GM19023 (cell line): ENCODE results near the gene TRAPPC2.
"Not testable (repeated sequence)": the region's sequence is repeated elsewhere in the genome, so short reads cannot be mapped to it uniquely, and the experiment has no call there.

Source experiments
- ATAC-seq: cut with Tn5 transposase; IDR thresholded peaks from one replicate; pipeline ENCODE4 v1.9.1; 2021; ENCODE audit warnings: mild to moderate bottlenecking, moderate library complexity; ENCODE audit not compliant: unreplicated experiment

Gene TRAPPC2

DNA sequence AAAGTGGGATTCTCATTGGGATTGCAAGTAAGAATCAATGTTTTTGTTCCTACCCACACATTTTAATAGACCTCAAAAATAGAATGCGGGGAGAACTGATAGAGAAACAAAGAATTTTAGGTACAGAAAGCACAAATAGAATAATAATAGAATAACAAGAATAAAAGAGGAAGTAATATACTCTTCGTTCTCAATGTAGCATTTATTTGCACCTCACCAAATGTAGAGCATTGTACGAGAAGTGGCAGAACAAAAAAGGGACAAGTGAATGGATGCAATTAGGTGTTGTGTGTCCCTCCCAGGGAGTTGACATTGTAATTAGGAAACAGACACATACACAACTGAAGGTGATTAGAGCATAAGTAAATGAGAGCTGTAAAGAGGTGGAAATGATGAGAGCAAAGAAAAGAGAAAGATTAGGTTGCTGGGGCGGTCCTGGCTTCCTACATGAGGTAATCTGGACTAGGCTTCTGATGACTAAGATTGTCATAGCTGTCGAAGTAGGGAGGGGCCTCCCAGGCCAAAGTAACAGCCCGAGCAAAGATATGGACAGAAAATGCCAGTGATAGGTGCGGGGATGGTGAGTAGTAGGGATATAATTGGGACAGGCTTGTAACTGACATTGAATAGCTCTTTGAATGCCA, 35.1 kb downstream of the TRAPPC2 start:
- ATAC-seq, result peak; percentile 56

DNA sequence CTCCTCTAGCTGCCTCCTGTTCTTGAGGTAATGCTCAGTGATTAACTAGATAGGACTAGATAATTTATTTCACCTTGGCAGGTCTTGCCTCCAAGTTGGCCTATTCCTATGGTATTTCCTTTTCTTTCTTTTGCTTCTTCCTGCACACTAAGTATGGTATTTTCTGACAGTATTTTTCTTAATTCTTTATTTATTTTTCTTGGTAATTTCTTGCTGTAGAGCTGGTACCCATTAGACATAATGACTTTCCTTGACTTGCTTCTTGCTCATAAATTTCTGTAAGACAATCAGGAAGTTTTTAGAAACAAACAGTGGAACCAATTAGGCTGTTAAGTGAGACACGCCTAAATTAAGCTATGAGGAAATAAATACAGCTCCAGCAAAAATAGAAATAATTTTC, 36.0 kb downstream of the TRAPPC2 start:
- ATAC-seq, result no peak

DNA sequence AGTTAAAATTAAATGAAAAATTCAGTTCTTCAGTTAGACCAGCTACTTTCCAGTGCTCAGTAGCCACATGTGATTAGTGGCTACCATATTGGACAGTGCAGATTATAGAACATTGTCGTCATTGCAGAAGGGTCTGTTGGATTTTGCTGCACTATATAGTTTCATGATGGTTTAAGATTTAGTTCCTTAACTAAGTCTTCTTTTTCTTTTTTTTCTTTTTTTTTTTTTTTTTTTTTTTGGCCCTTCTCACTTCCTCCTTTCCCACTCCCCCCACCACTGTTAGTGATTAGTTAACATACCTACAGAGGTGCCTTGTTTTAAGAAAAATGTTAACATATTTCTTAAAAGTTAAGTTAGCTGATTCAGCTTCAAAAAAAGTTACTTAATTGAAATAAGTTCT, 36.4 kb downstream of the TRAPPC2 start:
- ATAC-seq, result no peak

DNA sequence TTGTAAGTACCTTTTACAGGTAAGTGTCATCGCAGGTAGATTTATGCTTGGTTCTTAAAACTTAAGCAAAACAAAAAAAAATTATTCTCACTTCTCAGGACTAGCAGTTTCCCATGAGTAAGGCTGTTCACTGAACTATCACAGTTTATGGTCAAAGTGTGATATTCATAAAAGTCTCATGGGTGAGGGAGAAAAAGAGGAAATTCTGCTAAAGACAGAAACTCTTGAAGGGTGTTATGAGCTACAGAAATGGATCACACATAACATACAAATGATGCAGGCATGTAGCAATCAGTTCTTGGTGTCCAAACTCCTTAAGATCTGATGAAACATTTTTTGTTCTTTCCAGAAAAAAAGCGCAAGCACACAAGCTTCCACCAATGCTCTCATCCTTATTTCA, 37.0 kb downstream of the TRAPPC2 start:
- no peak for ATAC-seq

DNA sequence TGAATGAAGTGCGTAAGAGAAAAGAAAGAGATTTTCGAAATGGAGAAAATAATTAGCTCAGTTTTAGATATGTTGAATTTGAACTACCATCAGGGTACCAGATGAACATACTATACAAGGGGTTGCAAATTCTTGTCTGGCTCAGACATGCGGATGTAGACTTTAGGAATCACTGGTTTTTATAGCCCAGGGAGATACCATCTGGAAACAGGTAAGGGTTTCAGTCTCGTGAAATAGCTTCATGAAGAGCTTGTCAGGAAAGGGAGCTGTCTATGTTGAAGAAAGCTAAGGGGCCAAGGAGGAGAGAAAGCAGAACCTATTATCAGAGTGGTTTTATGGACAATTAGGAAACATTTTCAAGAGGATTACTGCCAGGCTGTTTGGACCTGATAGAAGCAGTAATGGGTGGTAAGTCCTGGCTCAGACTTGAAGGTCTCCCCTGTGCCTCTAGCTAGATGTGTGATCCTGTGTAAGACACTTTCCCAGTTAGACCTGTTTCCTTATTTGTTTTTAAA, 38.8 kb downstream of the TRAPPC2 start:
- no peak for ATAC-seq

DNA sequence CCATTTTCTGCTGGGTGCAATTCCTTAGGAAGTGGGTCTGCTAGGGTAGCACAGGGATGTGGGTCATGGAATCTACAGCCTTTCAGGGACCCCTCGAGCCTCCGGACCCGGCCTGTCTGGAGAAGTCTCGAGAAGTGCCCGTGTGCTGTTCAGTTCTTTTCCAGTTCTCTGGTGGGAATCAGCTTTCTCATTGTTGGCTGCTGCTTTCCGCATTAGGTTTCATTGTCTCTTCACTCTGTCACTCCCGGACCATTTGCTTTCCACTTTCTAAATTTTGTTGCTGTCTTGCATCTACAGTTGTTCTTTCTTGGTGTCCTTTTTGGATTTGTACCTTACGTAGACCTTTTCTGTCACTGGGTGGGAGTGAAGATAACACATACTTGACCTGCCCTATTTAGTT, 39.4 kb downstream of the TRAPPC2 start:
- ATAC-seq, result no peak

DNA sequence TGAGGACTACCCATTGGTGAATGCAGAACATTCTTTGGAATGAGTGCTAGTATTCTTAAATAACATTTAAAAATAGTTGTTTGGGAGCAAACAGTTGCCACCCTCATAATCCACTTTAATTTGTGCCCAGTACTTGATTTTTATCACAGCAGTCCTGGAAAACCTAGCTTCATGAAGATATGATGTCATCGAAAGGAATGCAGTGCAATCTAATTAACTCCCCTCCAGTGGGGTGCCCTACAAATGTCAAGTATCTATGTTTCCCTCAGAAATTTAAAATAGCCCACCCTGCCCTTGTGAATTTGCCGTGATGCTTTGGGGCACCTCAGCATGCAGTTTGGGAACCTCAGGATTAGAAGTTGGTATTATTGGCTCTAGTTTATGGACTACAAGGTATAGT, 40.1 kb downstream of the TRAPPC2 start:
- ATAC-seq, result no peak

DNA sequence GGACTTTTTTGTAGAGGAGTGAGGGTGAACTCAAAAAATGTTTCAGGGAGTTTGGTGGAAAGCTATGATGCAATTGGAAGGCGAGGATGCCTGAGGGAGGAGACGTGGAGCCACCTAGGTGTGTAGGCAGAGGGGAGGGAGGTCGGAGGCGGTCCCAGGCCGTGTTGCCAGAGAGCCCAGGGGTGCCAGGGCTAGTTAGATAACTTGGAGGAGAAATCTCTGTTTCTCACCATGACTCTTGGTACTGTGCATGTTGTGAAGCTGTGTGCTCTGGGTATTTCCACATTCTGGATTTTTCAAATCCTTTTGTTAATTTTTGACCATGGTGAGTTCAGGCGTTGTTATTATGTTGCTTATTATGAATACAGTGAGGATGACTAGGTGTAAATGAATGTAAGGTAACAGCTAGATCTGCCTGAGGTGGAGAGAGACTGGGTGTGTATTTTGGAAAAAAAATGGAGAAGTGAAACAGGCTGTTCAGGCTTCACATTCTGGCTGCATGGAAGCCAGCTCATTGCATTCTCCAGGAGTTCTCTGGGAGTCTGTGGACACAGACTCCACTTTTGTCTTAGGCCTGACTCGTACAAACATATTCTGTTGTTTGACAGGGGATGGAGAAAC, 41.0 kb downstream of the TRAPPC2 start:
- ATAC-seq, result no peak

DNA sequence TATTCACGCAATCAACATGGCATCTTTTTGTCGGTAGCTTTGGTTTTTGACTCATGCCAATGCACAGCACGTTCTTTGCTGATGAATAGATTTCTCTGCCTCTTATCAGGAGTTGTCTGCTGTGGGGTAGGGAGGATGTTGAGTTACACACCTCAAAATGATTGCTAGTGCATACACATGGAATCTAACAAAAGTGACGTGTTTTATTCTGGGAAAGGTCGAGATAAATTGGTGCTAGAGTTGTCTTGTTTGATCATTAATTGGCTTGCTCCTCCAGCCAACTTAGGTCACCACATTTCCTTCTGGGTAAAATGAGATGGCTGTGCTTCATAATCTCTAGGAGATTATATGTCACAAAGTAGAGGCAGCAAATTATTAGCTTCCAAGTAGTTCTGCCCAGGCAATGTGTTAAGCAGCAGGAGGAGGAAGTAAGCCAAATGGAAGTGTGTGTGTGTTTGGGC, 41.6 kb downstream of the TRAPPC2 start:
- ATAC-seq, result no peak

DNA sequence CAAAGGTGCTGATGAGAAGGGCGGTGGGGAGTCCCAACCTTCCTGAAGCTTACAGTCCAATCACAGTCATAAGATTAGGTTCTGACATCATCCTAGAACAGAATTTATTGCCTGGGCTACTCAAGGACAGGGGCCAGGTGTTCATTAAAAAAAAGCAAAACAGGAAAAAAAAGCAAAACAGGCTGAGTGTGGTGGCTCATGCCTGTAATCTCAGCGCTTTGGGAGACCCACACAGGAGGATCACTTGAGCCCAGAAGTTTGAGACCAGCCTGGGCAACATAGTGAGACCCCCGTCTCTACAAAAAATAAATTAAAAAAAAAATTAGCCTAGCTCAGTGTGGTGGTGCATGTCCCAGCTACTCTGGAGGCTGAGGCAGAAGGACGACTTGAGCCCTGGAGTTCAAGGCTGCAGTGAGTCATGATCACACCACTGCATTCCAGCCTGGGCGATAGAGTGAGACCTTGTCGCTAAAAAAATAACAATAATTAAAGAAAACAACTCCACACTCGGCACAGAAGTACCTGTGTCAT, 42.5 kb downstream of the TRAPPC2 start:
- no peak for ATAC-seq

DNA sequence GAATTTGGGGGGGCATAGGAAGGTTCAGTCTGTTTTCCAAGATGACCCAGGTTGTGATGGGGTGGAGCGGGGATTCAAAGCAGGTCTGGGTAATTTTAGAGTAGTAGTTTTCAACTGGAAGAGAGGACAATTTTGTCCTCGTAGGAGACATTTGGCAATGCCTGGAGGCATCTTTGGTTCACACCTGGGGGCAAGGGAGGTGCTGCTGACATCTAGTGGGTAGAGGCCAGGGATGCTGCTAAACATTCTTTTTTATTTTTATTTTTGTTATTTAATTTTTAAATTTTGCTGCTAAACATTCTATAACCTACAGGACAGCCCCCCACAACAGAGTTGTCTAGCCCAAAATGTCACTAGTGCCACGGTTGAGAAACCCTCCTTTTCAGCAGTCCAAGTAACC, 43.6 kb downstream of the TRAPPC2 start:
- no peak for ATAC-seq

DNA sequence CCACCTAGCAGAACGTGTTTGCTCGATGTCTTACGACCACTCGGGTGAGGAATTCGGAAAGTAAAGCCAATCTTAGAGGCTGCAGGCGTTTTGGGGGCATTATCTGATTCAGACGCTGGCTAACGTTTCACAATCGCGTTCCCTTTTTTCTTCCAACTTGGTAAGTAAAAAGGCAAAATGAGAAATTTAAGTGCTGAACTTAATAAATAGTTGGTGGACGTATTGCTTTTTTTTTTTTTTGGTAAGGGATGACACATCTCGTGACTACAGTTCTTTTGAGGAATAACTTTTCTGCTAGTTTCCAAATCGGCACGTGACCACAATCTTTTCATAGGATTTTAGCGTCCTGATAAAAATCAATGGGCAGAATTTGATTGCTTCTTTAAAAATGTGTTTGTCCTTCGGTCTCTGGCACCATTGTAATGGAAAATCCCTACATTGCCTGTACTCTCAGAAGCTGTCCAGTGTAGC, 44.6 kb downstream of the TRAPPC2 start:
- no peak for ATAC-seq

DNA sequence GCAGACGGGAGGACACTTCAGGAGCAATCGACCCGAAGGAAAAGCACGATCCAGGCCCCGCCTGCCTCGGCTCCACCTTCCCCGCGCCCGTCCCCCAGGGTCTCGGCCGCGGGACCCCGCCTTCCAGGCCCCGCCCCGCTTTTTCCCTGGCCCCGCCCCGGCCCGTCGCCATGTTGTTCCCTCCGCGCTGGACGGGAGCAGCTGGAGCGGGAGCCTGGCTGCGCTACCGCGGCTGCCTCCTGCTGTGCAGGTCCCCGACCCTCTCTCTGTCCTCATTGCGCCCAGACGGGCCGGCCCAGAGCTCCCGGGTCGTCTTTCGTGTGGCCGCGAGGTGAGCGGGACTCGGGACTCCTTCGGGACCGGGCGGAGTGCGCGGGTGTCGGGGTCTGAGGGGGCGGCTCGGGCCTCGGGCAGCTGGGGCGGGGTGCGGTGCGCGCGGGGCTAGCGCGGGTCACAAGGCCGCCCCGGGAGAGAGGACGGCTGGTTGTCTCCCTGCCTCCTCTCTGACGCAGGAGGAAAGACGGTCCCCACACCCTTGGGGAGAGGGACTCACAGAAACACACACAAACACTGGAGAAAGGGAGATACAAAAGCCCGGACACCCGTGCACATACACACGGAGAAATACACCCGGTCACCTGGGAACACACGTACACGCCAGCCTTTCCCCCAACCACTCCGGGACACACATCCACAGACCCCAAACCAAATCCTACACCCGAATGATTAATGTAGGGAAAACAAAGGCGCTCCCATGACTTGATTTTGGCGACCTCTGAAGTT, 45.3 kb downstream of the TRAPPC2 start, which contains the start of gene RAB9A:
TSS of gene RAB9A (plus strand) at position 171 of the 783 bp plus-strand sequence. CDS start 19,619 bp downstream, outside the sequence.
- ATAC-seq, result peak; percentile 80

DNA sequence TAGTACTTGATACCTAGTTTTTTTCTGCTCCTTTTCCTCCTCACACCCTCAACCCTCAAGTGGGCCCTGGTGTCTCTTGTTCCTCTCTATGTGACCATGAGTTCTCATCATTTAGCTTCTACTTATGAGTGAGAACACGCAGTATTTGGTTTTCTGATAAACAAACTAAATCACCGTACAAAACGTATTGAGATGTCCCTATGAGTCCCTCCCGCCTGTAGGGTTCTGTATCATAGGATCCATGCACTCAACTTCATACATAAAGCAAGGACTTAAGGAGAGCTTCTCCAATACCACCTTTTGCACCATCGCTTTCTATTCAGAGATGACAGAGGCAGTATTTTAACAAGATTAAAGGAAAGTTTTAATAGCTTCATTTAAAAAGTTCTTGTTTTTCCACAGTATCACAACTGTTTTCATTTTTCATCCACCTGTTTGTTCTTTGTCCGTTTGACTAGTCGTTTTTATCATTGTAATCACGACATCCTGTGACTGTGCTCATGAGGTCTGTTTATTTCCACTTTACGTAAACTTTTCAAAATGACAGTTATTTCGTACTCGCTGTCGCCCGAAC, 45.9 kb downstream of the TRAPPC2 start:
- no peak for ATAC-seq

DNA sequence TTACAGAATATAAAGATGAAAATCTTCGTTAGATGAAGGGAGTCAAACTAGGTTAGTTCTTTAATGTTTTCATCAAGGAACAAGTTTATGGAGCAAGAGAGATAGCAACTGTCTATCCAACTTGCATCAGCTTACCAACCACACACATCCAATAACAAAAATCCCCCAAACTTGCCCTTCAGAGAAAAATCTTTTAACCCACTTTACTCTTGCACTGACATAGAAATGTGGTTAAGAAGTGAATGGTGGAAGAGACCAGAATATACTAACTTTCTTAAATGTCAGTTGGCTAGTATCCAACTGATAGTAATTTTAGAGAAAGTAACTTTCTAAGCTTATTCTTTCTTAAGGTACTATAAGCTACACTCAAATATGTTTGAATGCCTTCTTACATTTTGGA, 47.2 kb downstream of the TRAPPC2 start:
- ATAC-seq, result no peak

DNA sequence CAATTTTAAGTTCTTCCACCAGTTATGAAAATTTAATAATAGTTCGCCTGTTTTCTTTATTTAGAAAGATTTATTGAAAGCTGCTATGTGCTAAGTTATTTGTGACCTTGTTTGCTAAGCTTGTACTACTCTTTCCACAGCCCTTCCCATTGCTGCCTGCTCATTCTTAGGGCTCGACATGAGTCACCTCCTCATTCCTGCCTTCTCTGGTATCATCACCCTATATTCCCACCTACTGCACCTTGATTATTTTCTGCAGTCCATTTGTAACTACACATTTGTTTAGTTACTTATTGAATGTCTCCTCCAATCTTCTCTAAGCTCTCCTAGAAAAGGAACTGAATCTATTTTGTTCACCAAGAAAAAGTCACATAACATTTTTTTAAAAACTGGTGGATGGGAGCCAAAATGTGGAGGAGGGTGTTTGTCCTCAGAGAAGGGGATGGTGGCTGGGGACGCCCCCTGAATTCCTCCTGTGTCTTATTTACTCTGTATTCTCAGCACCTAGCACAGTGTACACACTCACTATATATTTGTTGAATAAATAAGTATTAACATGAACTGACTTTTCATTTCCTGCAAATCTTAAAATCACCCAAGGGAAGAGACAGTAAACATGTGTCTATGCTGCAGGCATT, 49.2 kb downstream of the TRAPPC2 start:
- ATAC-seq, result no peak

DNA sequence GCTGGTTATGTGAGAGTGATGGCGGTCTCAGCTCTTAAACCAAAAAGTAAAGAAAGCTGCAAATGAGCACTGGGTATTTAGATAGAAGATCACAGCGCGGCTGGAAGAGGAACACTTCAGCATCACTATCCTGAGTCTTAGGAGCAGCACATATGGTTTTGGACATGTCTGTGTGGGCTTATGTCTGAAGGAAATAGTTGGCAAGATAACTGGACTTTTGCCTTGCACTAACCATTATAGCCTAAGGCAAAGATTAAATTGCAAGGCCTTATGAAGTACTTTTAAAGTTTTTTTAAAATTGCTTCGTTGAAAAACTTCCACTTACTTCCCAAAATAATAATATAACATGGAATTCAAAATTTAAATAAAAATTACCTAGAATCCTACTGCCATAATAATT, 50.1 kb downstream of the TRAPPC2 start:
- no peak for ATAC-seq

DNA sequence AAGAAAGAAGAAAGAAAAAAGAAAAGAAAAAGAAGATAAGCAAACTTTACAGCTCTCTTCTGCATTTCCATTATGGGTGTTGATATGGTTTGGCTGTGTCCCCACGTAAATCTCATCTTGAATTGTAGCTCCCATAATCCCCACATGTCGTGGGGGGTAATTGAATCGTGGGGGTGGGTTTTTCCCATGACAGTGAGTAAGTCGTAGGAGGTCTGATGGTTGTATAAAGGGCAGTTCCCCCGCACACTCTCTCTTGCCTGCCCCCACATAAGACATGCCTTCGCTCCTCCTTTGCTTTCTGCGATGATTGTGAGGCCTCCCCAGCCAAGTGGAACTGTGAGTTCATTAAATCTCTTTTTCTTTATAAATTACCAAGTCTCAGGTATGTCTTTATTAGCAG, 52.8 kb downstream of the TRAPPC2 start:
- no peak for ATAC-seq

DNA sequence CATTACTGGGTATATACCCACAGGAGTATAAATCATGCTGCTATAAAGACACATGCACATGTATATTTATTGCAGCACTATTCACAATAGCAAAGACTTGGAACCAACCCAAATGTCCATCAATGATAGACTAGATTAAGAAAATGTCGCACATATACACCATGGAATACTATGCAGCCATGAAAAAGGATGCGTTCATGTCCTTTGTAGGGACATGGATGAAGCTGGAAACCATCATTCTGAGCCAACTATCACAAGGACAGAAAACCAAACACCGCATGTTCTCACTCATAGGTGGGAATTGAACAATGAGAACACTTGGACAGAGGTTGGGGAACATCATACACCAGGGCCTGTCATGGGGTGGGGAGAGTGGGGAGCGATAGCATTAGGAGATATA, 54.7 kb downstream of the TRAPPC2 start:
- not testable (repeated sequence) for ATAC-seq

DNA sequence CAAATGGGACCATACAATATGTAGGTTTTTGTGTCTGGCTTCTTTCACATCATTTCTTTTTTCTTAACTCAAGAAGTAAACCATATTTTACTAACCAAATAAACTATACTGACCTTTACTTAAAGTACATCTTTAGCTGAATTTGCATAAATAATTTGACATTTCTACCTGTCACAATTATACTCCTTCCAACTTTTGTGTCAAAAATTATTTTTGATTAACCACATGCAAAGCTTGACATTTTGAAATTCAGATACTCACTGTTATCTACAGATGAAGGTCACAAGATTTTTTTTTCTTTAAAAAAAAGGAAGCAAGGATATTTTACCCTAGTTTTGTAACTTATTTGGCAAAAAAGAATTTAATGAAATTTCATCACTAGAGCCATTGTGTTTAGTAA, 57.5 kb downstream of the TRAPPC2 start:
- no peak for ATAC-seq

DNA sequence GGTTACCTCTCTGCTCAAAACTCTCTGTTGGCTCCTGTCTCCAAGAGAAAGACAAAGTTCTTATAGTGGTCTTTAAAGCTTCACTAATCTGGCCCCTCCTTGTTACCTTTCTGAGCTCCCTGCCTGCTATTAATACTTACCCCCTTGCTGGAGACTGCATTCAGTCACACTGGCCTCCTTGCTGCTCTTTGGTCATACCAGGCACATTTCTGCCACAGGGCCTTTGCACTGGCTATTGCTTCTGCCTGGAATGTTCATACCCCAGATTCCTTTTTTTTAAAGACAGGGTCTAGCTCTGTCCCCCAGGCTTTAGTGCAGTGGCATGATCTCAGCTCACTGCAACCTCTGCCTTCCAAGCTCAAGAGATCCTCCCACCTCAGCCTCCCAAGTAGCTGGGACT, 61.4 kb downstream of the TRAPPC2 start:
- no peak for ATAC-seq
